Measurements from ENCODE around the gene LHCGR. TPM values are rescaled to one million over a fixed set of nuclear protein-coding genes. Genes with fewer than 3 reads are reported as not detected.

LHCGR gene
- total RNA-seq, 2 experiments from 2014 or later, result not detected

DNA sequence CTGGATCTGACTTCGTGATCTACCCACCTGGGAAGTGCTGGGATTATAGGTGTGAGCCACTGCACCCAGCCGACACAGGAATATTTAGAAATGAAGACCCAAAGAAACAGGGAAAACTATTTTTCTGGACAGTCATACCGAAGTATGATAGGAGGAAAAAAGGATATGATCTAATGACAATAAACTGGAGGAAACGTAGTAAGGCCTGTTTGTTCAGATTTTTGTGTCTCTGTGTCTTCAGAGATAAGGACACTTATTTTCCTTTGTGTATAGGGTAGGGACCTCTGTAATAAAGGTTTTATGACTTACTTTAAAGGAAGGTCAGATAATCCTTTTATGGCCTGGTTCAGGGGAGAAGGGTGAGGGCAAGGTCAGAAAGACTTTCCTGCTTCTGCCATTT, 81.9 kb downstream of the LHCGR start:
- Mint-ChIP-seq H3K9me3 (no peaks in the 10 kb centered on the region), H3K36me3 (ENCODE audit: low read depth) (no peaks in the 10 kb centered on the region), H3K4me1 (ENCODE audit: low read depth) (no peaks in the 10 kb centered on the region), H3K27me3 (peaks cover 1% of the 10 kb centered on the region), H3K27ac (no peak overlapping the region), H3K4me3 (no peak overlapping the region)
- TF ChIP-seq, protein P1, sequence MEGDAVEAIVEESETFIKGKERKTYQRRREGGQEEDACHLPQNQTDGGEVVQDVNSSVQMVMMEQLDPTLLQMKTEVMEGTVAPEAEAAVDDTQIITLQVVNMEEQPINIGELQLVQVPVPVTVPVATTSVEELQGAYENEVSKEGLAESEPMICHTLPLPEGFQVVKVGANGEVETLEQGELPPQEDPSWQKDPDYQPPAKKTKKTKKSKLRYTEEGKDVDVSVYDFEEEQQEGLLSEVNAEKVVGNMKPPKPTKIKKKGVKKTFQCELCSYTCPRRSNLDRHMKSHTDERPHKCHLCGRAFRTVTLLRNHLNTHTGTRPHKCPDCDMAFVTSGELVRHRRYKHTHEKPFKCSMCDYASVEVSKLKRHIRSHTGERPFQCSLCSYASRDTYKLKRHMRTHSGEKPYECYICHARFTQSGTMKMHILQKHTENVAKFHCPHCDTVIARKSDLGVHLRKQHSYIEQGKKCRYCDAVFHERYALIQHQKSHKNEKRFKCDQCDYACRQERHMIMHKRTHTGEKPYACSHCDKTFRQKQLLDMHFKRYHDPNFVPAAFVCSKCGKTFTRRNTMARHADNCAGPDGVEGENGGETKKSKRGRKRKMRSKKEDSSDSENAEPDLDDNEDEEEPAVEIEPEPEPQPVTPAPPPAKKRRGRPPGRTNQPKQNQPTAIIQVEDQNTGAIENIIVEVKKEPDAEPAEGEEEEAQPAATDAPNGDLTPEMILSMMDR (IDR thresholded peaks at IDR 0.05), result no peak
- POLR2A ChIA-PET, result no interaction called here
- intact Hi-C loops (cut with micrococcal nuclease), result no loop called here
- ATAC-seq, result no peak
- DNase-seq, result no peak
- CTCF ChIA-PET, result no interaction called here

DNA sequence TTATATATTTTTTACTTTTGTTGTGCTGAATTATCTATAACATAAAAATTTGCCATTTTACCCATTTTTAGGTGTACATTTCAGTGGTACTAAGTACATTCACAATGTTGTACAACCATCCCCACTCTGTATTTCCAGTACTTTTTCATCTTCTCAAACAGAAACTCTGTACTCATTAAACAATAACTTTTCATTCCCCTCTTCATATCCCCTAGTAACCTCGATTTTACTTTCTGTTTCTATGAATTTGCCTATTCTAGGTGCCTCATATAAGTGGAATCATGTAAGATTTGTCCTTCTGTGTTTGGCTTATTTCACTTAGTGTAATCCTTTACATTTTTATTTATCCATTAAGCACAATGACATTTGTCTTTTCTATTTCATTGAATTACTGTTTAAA, 86.5 kb downstream of the LHCGR start:
- Mint-ChIP-seq H3K4me1 (ENCODE audit: low read depth) (no peaks in the 10 kb centered on the region), H3K27me3 (no peaks in the 10 kb centered on the region), H3K4me3 (no peak overlapping the region), H3K27ac (no peak overlapping the region), H3K9me3 (no peaks in the 10 kb centered on the region), H3K36me3 (ENCODE audit: low read depth) (no peaks in the 10 kb centered on the region)
- ATAC-seq (no peak), DNase-seq (no peak)
- POLR2A ChIA-PET, result no interaction called here
- CTCF ChIA-PET, result no interaction called here
- TF ChIP-seq, protein P1 (IDR thresholded peaks at IDR 0.05), result no peak
- intact Hi-C loops (cut with micrococcal nuclease), result no loop called here

DNA sequence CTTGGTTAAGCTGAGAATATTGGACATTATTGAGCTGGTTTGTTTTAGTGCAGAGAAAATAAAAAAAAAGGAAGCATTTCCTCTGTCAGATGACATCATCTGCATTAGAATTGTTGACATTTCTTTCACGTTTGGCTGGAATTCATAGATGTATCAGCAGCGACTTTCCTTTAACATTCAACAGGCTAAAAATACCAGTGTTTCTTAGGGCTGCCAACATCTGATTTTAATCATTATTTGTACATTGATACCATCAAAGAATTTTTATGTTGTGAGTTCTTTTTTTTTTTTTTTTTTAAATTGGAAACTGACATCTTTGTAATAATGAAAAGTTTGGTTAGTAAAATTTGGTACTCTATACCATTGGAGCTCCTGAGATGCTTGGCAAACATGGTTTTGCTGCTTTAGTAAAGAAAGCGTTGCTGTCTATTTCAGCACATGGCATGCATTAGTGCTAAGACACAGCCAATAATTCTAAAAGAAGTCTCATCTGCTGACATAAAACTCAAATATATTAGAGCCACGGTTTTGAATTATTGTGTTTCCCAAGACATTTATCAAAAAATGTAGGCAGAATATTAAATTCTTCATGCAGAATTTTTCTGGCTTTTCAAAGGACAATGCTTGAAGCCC, 104.2 kb downstream of the LHCGR start:
- ChIA-PET CTCF (no interaction called here), POLR2A (no interaction called here)
- ATAC-seq, result no peak
- peaks cover 5% of the 10 kb centered on the region for H3K27me3 Mint-ChIP-seq
- intact Hi-C loops (cut with micrococcal nuclease), result no loop called here
- H3K4me1 Mint-ChIP-seq (ENCODE audit: low read depth), result no peaks in the 10 kb centered on the region
- H3K27ac Mint-ChIP-seq, result no peak overlapping the region
- H3K9me3 Mint-ChIP-seq, result no peaks in the 10 kb centered on the region
- H3K36me3 Mint-ChIP-seq (ENCODE audit: low read depth), result no peaks in the 10 kb centered on the region
- DNase-seq, result no peak
- no peak overlapping the region for H3K4me3 Mint-ChIP-seq
- TF ChIP-seq, protein P1 (IDR thresholded peaks at IDR 0.05), result no peak

DNA sequence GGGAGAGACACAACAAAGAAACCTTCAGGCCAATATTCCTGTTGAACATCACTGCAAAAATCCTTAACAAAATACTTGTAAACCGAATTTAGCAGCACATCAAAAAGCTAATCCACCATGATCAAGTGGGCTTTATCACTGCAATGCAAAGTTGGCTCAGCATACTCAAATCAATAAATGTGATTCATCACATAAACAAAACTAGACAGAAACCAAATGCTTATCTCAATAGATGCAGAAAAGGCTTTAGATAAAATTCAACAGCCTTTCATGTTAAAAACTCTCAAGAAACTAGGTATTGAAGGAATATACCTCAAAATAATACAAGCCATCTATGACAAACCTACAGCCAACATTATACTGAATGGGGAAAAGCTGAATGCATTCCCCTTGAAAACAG, 117.3 kb downstream of the LHCGR start:
- CTCF ChIA-PET, result no interaction called here
- no peak for ATAC-seq
- Mint-ChIP-seq H3K4me1 (ENCODE audit: low read depth) (no peaks in the 10 kb centered on the region), H3K4me3 (no peak overlapping the region), H3K9me3 (no peaks in the 10 kb centered on the region), H3K27ac (no peak overlapping the region), H3K36me3 (ENCODE audit: low read depth) (no peaks in the 10 kb centered on the region), H3K27me3 (peaks cover 5% of the 10 kb centered on the region)
- no peak for DNase-seq
- intact Hi-C loops (cut with micrococcal nuclease), result no loop called here
- TF ChIP-seq, protein P1 (IDR thresholded peaks at IDR 0.05), result no peak
- POLR2A ChIA-PET, result no interaction called here

Other genes with a start within 250 kb of the LHCGR start
- under 1 TPM; 0.74 to 0.95 TPM for gene STON1, start 225.6 kb downstream of the LHCGR start, total RNA-seq
- not detected for gene GTF2A1L, start 137.9 kb downstream of the LHCGR start, total RNA-seq